GM23338 (cell line): ENCODE results near the gene ZCCHC17. TPM values are rescaled to one million over a fixed set of nuclear protein-coding genes. Genes with fewer than 3 reads are reported as not detected.

Experiments
- ATAC-seq: fragments of 200-7000 bp; cut with Tn5 transposase; 3 replicates; pipeline ENCODE4 v1.9.1; 2020
- DNase-seq: peaks from one replicate; pipeline ENCODE4 v3.0.0-alpha.2; 2015; ENCODE audit warnings: low spot score
- H2AFZ ChIP-seq: fragments of 200-600 bp; sonication (generic); 2 replicates; pipeline ENCODE4 v1.8.0; 2016; ENCODE audit warnings: antibody characterized with exemption, mild to moderate bottlenecking, moderate library complexity
- H3F3A ChIP-seq: fragments of 200-600 bp; sonication (generic); replicated peaks from 2 replicates; pipeline ENCODE4 v1.8.0; 2017; ENCODE audit warnings: antibody characterized with exemption, mixed run types, low read depth
- H3K27ac ChIP-seq: fragments of 200-600 bp; sonication (generic); 2 replicates; pipeline ENCODE4 v1.6.1; 2016; ENCODE audit warnings: low read depth
- H3K27me3 ChIP-seq: fragments of 200-600 bp; sonication (generic); 2 replicates; pipeline ENCODE4 v1.8.0; 2016; ENCODE audit warnings: mild to moderate bottlenecking, mixed run types, moderate library complexity; ENCODE audit not compliant: insufficient read depth
- H3K36me3 ChIP-seq: fragments of 200-600 bp; sonication (generic); 2 replicates; pipeline ENCODE4 v1.8.0; 2016; ENCODE audit warnings: mild to moderate bottlenecking; ENCODE audit not compliant: insufficient read depth
- H3K4me1 ChIP-seq: fragments of 200-600 bp; sonication (generic); 2 replicates; pipeline ENCODE4 v1.8.0; 2016; ENCODE audit warnings: mild to moderate bottlenecking, moderate library complexity; ENCODE audit not compliant: insufficient read depth
- H3K4me2 ChIP-seq: fragments of 200-600 bp; sonication (generic); 2 replicates; pipeline ENCODE4 v1.7.1; 2017; ENCODE audit warnings: mixed run types
- H3K4me3 ChIP-seq: fragments of 200-600 bp; sonication (generic); 2 replicates; pipeline ENCODE4 v1.6.1; 2016; ENCODE audit warnings: mixed run types
- H3K79me2 ChIP-seq: fragments of 200-600 bp; sonication (generic); replicated peaks from 2 replicates; pipeline ENCODE4 v1.8.0; 2017; ENCODE audit warnings: mild to moderate bottlenecking; ENCODE audit not compliant: insufficient read depth
- H3K9me2 ChIP-seq: fragments of 200-600 bp; sonication (generic); 2 replicates; pipeline ENCODE4 v1.8.0; 2017; ENCODE audit not compliant: insufficient read depth
- H4K20me1 ChIP-seq: fragments of 200-600 bp; sonication (generic); replicated peaks from 2 replicates; pipeline ENCODE4 v1.8.0; 2017; ENCODE audit warnings: mild to moderate bottlenecking; ENCODE audit not compliant: insufficient read depth
- H3K27ac Mint-ChIP-seq: 2 replicates; pipeline ENCODE4 v1.8.0; 2020; ENCODE audit warnings: inconsistent platforms, mild to moderate bottlenecking, moderate library complexity, mixed read lengths
- H3K27me3 Mint-ChIP-seq: 3 replicates; pipeline ENCODE4 v1.8.0; 2022; ENCODE audit warnings: low read depth, mild to moderate bottlenecking, moderate library complexity, mixed read lengths, inconsistent platforms; ENCODE audit not compliant: insufficient read depth, poor library complexity
- H3K36me3 Mint-ChIP-seq: 3 replicates; pipeline ENCODE4 v1.8.0; 2021; ENCODE audit warnings: low read depth, mild to moderate bottlenecking, inconsistent platforms, moderate library complexity, mixed read lengths
- H3K4me1 Mint-ChIP-seq: 3 replicates; pipeline ENCODE4 v1.8.0; 2020; ENCODE audit warnings: mild to moderate bottlenecking, inconsistent platforms, mixed read lengths
- H3K4me3 Mint-ChIP-seq: 3 replicates; pipeline ENCODE4 v1.8.0; 2021; ENCODE audit warnings: moderate library complexity, mild to moderate bottlenecking, inconsistent platforms, mixed read lengths
- H3K9me3 Mint-ChIP-seq: 3 replicates; pipeline ENCODE4 v1.8.0; 2020; ENCODE audit warnings: moderate library complexity, mild to moderate bottlenecking, inconsistent platforms, mixed read lengths
- CREB1 ChIP-seq: fragments of 250-450 bp; sonication (Bioruptor Pico); IDR thresholded peaks from 2 replicates; pipeline ENCODE4 v1.5.0; 2020; ENCODE audit warnings: low read depth, mild to moderate bottlenecking, moderate library complexity
- ETS1 ChIP-seq: IDR thresholded peaks from 2 replicates; pipeline ENCODE4 v1.6.1; 2016; ENCODE audit warnings: antibody characterized with exemption
- EZH2 ChIP-seq: fragments of 200-600 bp; sonication (generic); IDR thresholded peaks from one replicate; pipeline ENCODE4 v1.8.0; 2017; ENCODE audit warnings: antibody characterized with exemption, mild to moderate bottlenecking, low read depth; ENCODE audit not compliant: unreplicated experiment
- EZH2phosphoT487 ChIP-seq: fragments of 200-600 bp; sonication (generic); IDR thresholded peaks from one replicate; pipeline ENCODE4 v1.8.1; 2018; ENCODE audit warnings: antibody characterized with exemption; ENCODE audit not compliant: unreplicated experiment
- JUNB ChIP-seq: IDR thresholded peaks from one replicate; pipeline ENCODE4 v1.6.1; 2016; ENCODE audit warnings: antibody characterized with exemption; ENCODE audit not compliant: unreplicated experiment
- STAT1 ChIP-seq: IDR thresholded peaks from one replicate; pipeline ENCODE4 v1.6.1; 2016; ENCODE audit warnings: antibody characterized with exemption; ENCODE audit not compliant: unreplicated experiment
- ZNF114 ChIP-seq: fragments of 250-450 bp; sonication (Bioruptor Pico); IDR thresholded peaks from 2 replicates; pipeline ENCODE4 v1.5.0; 2020; ENCODE audit warnings: mild to moderate bottlenecking, moderate library complexity
- ZNF331 ChIP-seq: fragments of 250-450 bp; sonication (Bioruptor Pico); IDR thresholded peaks from 2 replicates; pipeline ENCODE4 v1.5.0; 2020; ENCODE audit warnings: low read depth, mild to moderate bottlenecking, moderate library complexity
- ZNF462 ChIP-seq: fragments of 250-450 bp; sonication (Bioruptor Pico); IDR thresholded peaks from 2 replicates; pipeline ENCODE4 v1.5.0; 2020; ENCODE audit warnings: mild to moderate bottlenecking, moderate library complexity
- polyA plus RNA-seq: library from polyadenylated mRNA; unstranded; fragments of >200 nt; fragmentation: Nextera tagmentation; extraction: Ambion mirVana; gene quantifications from 2 replicates; pipeline ENCODE4 v1.2.1, GENCODE V29; 2016
- total RNA-seq: library from RNA; depleted of rRNA; stranded (reverse); fragments of >200 nt; shearing (Covaris generic); gene quantifications from 2 replicates; pipeline ENCODE4 v1.2.3, GENCODE V29; 2014

The ZCCHC17 gene
- total and polyA plus RNA-seq, 2 experiments from 2014 or later, result 40.1 to 134 TPM

GRCh38 chr1:31390071-31390470 lies 93.2 kb downstream of the ZCCHC17 start (continued):
- TF ChIP-seq ZNF462 (CRISPR knock-in tag) (no peak), JUNB (no peak), STAT1 (no peak)

- Histone ChIP-seq H2AFZ (no peak overlapping the region), H3K4me3 (no peak overlapping the region), H3K4me1 (peaks cover 7% of the 10 kb centered on the region), H3K4me2 (no peak overlapping the region), H3K27me3 (peaks cover 3% of the 10 kb centered on the region; the same call in 1 of the 2 replicates), H3K36me3 (no peaks in the 10 kb centered on the region), H4K20me1 (no peaks in the 10 kb centered on the region; the same call in 1 of the 2 replicates), H3K79me2 (no peaks in the 10 kb centered on the region), H3K9me2 (no peaks in the 10 kb centered on the region), H3K27ac (no peak overlapping the region), H3F3A (no peaks in the 10 kb centered on the region)
- Mint-ChIP-seq H3K36me3 (no peaks in the 10 kb centered on the region), H3K27ac (no peak overlapping the region), H3K4me1 (peaks cover 10% of the 10 kb centered on the region), H3K9me3 (no peaks in the 10 kb centered on the region), H3K27me3 (peaks cover 14% of the 10 kb centered on the region), H3K4me3 (no peak overlapping the region)
- DNase-seq, result no peak
- no peak for ATAC-seq
- TF ChIP-seq ZNF331 (CRISPR knock-in tag) (no peak), CREB1 (CRISPR knock-in tag) (no peak), EZH2phosphoT487 (no peak), ZNF462 (CRISPR knock-in tag) (no peak), EZH2 (no peak), ETS1 (no peak), ZNF114 (no peak)
Measured at GRCh38 chr1:31393463-31393862, 96.6 kb downstream of the ZCCHC17 start.
